ENCODE results near the gene PIK3R3.

Gene PIK3R3

GRCh38 chr1:46157916-46158311 lies 25.5 kb upstream of the PIK3R3 start:
- DNase-seq (ENCODE audit: low spot score): no peak

- no peak for DNase-seq (ENCODE audit: low spot score)
Observed at GRCh38 chr1:46153732-46154131, 21.3 kb upstream of the PIK3R3 start.

GRCh38 chr1:46153228-46153627 lies 20.8 kb upstream of the PIK3R3 start:
- no peak for DNase-seq (ENCODE audit: low spot score)

DNA sequence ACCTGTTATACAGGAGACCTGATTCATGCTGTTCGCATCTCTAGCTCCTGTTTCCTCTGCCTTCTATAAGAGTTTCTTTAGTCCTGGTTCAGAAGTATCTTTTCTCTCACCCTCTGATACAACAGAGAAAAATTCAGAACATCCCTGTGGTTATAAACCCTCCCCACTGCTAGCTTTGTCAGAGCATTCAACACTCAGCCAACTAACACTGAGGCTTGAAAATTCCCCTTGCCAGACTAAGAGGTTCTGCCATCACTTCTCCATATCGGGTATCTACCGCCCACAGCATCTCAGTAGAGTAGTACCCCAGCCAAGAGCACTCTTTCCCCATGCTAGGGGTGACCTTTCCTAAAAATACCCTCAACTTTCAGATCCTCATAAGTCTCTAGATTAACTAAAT lies 19.6 kb upstream of the PIK3R3 start:
- DNase-seq (ENCODE audit: low spot score): no peak

- DNase-seq (ENCODE audit: low spot score): no peak
Observed at GRCh38 chr1:46150085-46150484, 17.7 kb upstream of the PIK3R3 start.

DNA sequence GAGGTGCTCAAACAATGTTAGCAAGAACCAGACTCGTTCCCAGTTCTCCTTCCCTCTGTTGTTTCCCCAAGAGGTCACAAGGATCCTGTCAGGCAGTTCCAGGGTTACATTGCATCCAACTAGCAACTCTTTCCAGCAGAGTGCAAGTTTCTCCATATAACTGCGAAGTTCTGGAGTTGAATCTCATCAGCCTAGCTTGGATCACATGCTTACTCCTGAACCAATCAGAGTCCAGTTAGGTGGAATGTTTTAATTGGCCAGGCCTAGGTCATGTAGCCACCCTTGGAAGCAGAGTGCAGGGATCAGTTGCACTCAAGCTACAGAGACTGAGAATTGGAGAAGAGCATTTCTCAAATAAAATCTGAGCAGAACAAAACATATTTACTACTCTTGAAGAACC lies 15.9 kb upstream of the PIK3R3 start:
- no peak for DNase-seq (ENCODE audit: low spot score)

DNA sequence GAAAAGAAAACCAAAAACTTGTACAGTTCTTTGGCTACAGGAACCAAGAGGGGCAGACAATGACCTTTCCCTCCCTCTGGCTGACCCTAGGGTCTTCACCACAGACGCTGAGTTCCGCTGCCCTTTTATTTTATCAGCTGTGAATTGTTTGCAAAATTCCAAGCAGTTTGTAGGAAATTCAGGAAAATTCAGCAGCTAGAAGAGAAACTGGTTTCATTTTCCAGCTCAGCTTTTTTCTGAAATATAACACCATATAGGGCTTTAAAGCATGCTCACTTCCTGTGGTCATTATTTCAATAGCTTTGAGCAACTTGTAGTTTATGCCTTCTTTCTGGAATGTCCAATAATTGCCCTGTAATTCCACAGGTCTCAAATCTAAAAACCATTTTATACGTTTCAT lies 5.5 kb upstream of the PIK3R3 start:
- DNase-seq (ENCODE audit: low spot score): no peak

GRCh38 chr1:46136711-46137110 lies 4.3 kb upstream of the PIK3R3 start:
- no peak for DNase-seq (ENCODE audit: low spot score)

GRCh38 chr1:46134660-46135331 lies 2.4 kb upstream of the PIK3R3 start:
- DNase-seq (ENCODE audit: low spot score): no peak

DNA sequence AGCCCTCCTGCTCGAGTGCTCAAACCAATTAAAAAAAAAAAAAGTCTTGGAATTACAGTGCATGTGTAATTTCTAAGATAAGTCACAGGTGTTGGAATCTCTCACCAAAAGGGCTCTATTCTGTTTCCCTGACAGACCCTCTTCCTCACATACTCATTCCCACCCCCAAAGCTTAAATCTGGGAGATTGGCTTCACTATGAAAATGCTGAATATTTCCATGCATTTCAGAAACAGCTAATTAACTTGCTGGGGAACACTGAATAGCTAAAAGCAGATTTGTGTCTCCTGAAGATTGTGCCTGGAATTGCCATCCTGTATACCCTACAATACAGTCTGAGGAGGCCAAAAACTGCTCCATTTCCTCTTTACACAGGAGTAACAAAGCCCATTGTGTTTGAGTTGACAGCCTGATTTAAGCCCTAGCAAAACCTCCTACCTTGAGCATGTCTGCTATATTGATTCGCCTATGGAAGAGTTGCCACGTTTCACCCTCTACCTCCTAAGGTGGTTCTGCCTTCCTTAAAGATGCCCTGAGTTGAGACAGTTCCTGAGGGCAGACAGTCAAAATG lies 1.4 kb upstream of the PIK3R3 start:
- DNase-seq (ENCODE audit: low spot score): no peak

- peak; percentile 73 for DNase-seq (ENCODE audit: low spot score)
Observed at GRCh38 chr1:46133181-46133658, 791 bp upstream of the PIK3R3 start.

DNA sequence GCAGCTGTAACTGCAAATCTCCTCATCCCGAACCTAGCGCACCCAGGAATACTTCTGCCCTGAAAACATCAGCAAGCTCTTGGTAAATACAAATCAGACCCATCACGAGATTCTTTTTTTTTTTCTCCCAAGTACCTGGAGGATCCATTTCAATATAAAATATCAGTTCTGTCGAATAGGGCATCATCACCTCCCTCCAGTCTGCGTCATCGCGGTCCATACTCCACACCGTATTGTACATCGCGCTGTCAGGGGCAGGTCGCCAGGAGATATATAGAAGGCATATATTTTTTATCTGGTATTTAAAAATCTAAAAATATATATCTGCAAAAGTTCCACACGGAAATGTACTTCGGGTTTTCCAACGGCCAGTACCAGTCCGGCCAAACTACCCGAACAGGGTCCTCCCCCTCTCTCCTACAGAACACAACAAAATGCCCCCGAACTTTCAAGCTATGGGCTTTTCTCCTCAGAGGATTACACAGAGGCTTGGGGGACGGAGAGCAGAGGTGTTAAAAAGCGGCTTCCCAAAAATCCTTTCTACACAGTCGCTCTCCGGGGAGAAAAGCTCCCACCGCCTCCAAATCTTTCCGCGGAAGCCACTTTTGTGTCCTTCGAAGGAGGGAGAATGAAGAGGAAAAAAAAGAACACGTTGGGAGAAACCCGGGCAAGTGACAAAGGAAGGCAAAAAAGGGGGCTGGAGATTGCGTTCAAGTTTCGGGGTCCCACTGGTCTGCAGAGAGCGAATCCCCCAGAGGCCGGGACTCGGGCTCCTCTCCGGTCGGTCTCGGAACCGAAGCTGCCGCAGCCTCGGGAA lies 509 bp downstream of the PIK3R3 start:
- peak; percentile 20 for DNase-seq (ENCODE audit: low spot score)

- DNase-seq (ENCODE audit: low spot score): peak; percentile 12
Observed at GRCh38 chr1:46131093-46131492, 1.3 kb downstream of the PIK3R3 start.

GRCh38 chr1:46130606-46131005 lies 1.8 kb downstream of the PIK3R3 start:
- no peak for DNase-seq (ENCODE audit: low spot score)

- DNase-seq (ENCODE audit: low spot score): no peak
Observed at GRCh38 chr1:46130121-46130520, 2.3 kb downstream of the PIK3R3 start.

GRCh38 chr1:46128344-46128743 lies 4.1 kb downstream of the PIK3R3 start:
- DNase-seq (ENCODE audit: low spot score): no peak

GRCh38 chr1:46118856-46119255 lies 13.6 kb downstream of the PIK3R3 start:
- no peak for DNase-seq (ENCODE audit: low spot score)

GRCh38 chr1:46117810-46118494 lies 14.5 kb downstream of the PIK3R3 start:
- no peak for DNase-seq (ENCODE audit: low spot score)

- DNase-seq (ENCODE audit: low spot score): no peak
Observed at GRCh38 chr1:46114925-46115603, 17.4 kb downstream of the PIK3R3 start.

DNA sequence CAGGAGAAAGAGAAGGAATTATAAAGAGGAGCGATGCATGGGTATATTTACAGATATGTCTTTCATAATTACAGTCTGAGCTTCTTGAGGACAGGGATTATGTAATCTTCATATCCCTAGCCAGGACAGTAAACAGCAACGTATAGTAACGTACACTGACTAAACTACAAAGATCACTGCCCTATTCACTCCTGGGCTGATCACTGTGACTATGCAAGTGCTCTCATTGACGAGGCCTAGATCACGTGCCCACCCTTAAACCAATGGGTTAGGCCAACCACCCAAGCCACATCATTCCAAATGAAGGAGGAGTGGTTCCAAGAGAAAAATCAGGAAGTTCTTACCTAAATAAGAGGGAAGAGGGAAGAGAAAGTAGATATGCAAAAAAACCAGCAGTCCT lies 18.5 kb downstream of the PIK3R3 start:
- no peak for DNase-seq (ENCODE audit: low spot score)

GRCh38 chr1:46112108-46112507 lies 20.3 kb downstream of the PIK3R3 start:
- no peak for DNase-seq (ENCODE audit: low spot score)

GRCh38 chr1:46110521-46110920 lies 21.9 kb downstream of the PIK3R3 start:
- DNase-seq (ENCODE audit: low spot score): no peak
